HepG2 (cell line): ENCODE results near the gene APIP. TPM values are rescaled to one million over a fixed set of nuclear protein-coding genes. Genes with fewer than 3 reads are reported as not detected.

ENCODE experiments used
- ATAC-seq: fragments of 200-7000 bp; cut with Tn5 transposase; 3 replicates; pipeline ENCODE4 v1.9.1; 2020; ENCODE audit warnings: mild to moderate bottlenecking, moderate library complexity
- BruUV-seq: library from RNA; stranded (reverse); fragments of 400-500 nt; replicated peaks from 2 replicates; lab custom pipeline; 2021; lab: Mats Ljungman, UMichigan
- CTCF ChIA-PET: fragments of 300-600 bp; formaldehyde crosslinking; extraction: SDS; loops from one replicate; lab custom pipeline; 2021; ENCODE audit warnings: low total read pairs, inconsistent platforms, low intra/inter-chr PET ratio; lab: Yijun Ruan, JAX
- POLR2A ChIA-PET: fragments of 350-600 bp; sonication (Branson Sonifier 250); formaldehyde crosslinking; loops from one replicate; lab custom pipeline; 2020; ENCODE audit warnings: antibody characterized with exemption, inconsistent platforms; lab: Yijun Ruan, JAX
- DNase-seq: peaks from one replicate; pipeline ENCODE4 v3.0.0-alpha.2; 2015; ENCODE audit warnings: low spot score
- FAIRE-seq: peaks from 3 replicates; lab custom pipeline; 2011; peaks lifted over from hg19 to GRCh38; lab: Jason Lieb, UNC
- H2AFZ ChIP-seq: one replicate; pipeline ENCODE4 v1.6.1; 2011; ENCODE audit warnings: low read length, inconsistent platforms
- H3K27ac ChIP-seq: fragments of 300-600 bp; 3 replicates; pipeline ENCODE4 v1.8.0; 2011; ENCODE audit warnings: mixed run types, mild to moderate bottlenecking, mixed read lengths, low read length, inconsistent platforms; ENCODE audit not compliant: insufficient read depth; ENCODE audit errors: extremely low read length
- H3K27me3 ChIP-seq, 2 experiments: fragments of 200-600 bp in 1 of 2; 2 replicates in 1 of 2; 3 replicates in 1 of 2; pipeline versions ENCODE4 v1.6.0 to v1.8.0; 2011; ENCODE audit warnings: low read length in 2 of 2, mild to moderate bottlenecking in 2 of 2, moderate library complexity in 2 of 2, inconsistent platforms in 1 of 2; ENCODE audit not compliant: insufficient read depth in 2 of 2, control insufficient read depth in 1 of 2
- H3K36me3 ChIP-seq, 2 experiments: fragments of 200-600 bp in 1 of 2; replicated peaks in 1 of 2; 2 replicates in 1 of 2; 3 replicates in 1 of 2; pipeline versions ENCODE4 v1.5.1 to v1.8.0; 2011; ENCODE audit warnings: low read length in 2 of 2, inconsistent platforms in 1 of 2; ENCODE audit not compliant: insufficient read depth in 2 of 2, control insufficient read depth in 1 of 2
- H3K4me1 ChIP-seq: 2 replicates; pipeline ENCODE4 v1.5.1; 2012; ENCODE audit warnings: low read length, inconsistent platforms; ENCODE audit not compliant: insufficient read depth
- H3K4me2 ChIP-seq: 2 replicates; pipeline ENCODE4 v1.6.0; 2011; ENCODE audit warnings: low read depth, low read length, inconsistent platforms
- H3K4me3 ChIP-seq, 3 experiments: fragments of 200-600 bp in 1 of 3; sonication (generic), shearing (Covaris generic) in 1 of 3; replicated peaks in 1 of 3; 2 replicates each; pipeline ENCODE4 v1.5.1; 2011 to 2016; ENCODE audit warnings: low read length in 3 of 3, inconsistent platforms in 2 of 3, low read depth in 2 of 3, mild to moderate bottlenecking in 2 of 3, control low read depth in 1 of 3, mixed read lengths in 1 of 3; ENCODE audit not compliant: insufficient read depth in 1 of 3
- H3K79me2 ChIP-seq: one replicate; pipeline ENCODE4 v1.6.1; 2011; ENCODE audit warnings: low read length, inconsistent platforms; ENCODE audit not compliant: insufficient read depth
- H3K9ac ChIP-seq: 2 replicates; pipeline ENCODE4 v1.6.0; 2011; ENCODE audit warnings: mild to moderate bottlenecking, low read depth, low read length, inconsistent platforms; ENCODE audit not compliant: insufficient read depth
- H3K9me3 ChIP-seq: 2 replicates; pipeline ENCODE4 v1.5.1; 2012; ENCODE audit warnings: mild to moderate bottlenecking, low read length
- H4K20me1 ChIP-seq: 2 replicates; pipeline ENCODE4 v1.6.0; 2011; ENCODE audit warnings: inconsistent platforms, mild to moderate bottlenecking, low read length, moderate library complexity; ENCODE audit not compliant: insufficient read depth
- CTCF ChIP-seq: sonication (generic); formaldehyde crosslinking; IDR thresholded peaks from 2 replicates; pipeline ENCODE4 v1.5.0; 2020; ENCODE audit warnings: mild to moderate bottlenecking, missing genetic modification reagents, moderate library complexity
- HDAC2 ChIP-seq: sonication (generic); formaldehyde crosslinking; IDR thresholded peaks from 2 replicates; pipeline ENCODE4 v1.4.0; 2020; ENCODE audit warnings: missing genetic modification reagents
- MTA1 ChIP-seq: sonication (generic); formaldehyde crosslinking; IDR thresholded peaks from 2 replicates; pipeline ENCODE4 v1.4.0; 2020; ENCODE audit warnings: missing genetic modification reagents, mild to moderate bottlenecking, borderline replicate concordance
- NFIC ChIP-seq: IDR thresholded peaks from 2 replicates; pipeline ENCODE4 v1.6.1; 2012; ENCODE audit warnings: mild to moderate bottlenecking, low read length, inconsistent platforms
- PCBP2 ChIP-seq: fragments of 200-400 bp; formaldehyde crosslinking; optimal IDR thresholded peaks from 2 replicates; pipeline ENCODE3; 2018; ENCODE audit warnings: low read length, low read depth; ENCODE audit not compliant: poor library complexity, severe bottlenecking
- YEATS4 ChIP-seq: sonication (generic); formaldehyde crosslinking; IDR thresholded peaks from 2 replicates; pipeline ENCODE4 v1.4.0; 2020; ENCODE audit warnings: missing genetic modification reagents, borderline replicate concordance
- YY1 ChIP-seq: IDR thresholded peaks from 2 replicates; pipeline ENCODE4 v1.6.1; 2011; ENCODE audit warnings: low read length, low read depth, moderate library complexity, mild to moderate bottlenecking; ENCODE audit not compliant: insufficient read depth, insufficient replicate concordance
- ZNF280D ChIP-seq: sonication (generic); formaldehyde crosslinking; IDR thresholded peaks from 2 replicates; pipeline ENCODE4 v1.5.1; 2020; ENCODE audit warnings: mild to moderate bottlenecking, missing genetic modification reagents
- ZNF367 ChIP-seq: sonication (generic); formaldehyde crosslinking; IDR thresholded peaks from 2 replicates; pipeline ENCODE4 v1.4.0; 2020; ENCODE audit warnings: missing genetic modification reagents, borderline replicate concordance
- ZNF713 ChIP-seq: sonication (generic); formaldehyde crosslinking; IDR thresholded peaks from 2 replicates; pipeline ENCODE4 v1.4.0; 2020; ENCODE audit warnings: mild to moderate bottlenecking, missing genetic modification reagents
- ZNF749 ChIP-seq: sonication (generic); formaldehyde crosslinking; IDR thresholded peaks from 2 replicates; pipeline ENCODE4 v1.8.0; 2022; ENCODE audit warnings: mild to moderate bottlenecking, missing genetic modification reagents, moderate library complexity, borderline replicate concordance
- ZNF772 ChIP-seq: sonication (generic); formaldehyde crosslinking; IDR thresholded peaks from 2 replicates; pipeline ENCODE4 v1.5.0; 2020; ENCODE audit warnings: mild to moderate bottlenecking, missing genetic modification reagents
- ZNF781 ChIP-seq: sonication (generic); formaldehyde crosslinking; IDR thresholded peaks from 2 replicates; pipeline ENCODE4 v1.5.1; 2020; ENCODE audit warnings: borderline replicate concordance, mild to moderate bottlenecking, missing genetic modification reagents; ENCODE audit errors: not compliant biosample characterization
- WGBS: methylation state at CpG from one replicate; pipeline ENCODE4 v1.1.6; 2017; ENCODE audit warnings: low lambda C conversion rate; 5-methylcytosine and 5-hydroxymethylcytosine counted together
- in situ Hi-C: cut with HindIII; loops from 2 replicates; pipeline ENCODE4 v1.10.0; 2017; ENCODE audit warnings: low pct_unique_long_range_greater_than_20kb; ENCODE audit not compliant: extremely low pct_ligation_motif_present
- intact Hi-C: fragments of 100-400 bp; cut with micrococcal nuclease; formaldehyde crosslinking; loops from one replicate; pipeline ENCODE4 v1.10.0; 2022; ENCODE audit not compliant: unreplicated experiment
- polyA plus RNA-seq, 8 experiments: library from polyadenylated mRNA; depleted of rRNA in 3 of 8; stranded (reverse) in 7 of 8; unstranded in 1 of 8; fragments of >200 nt; fragmentation: Illumina TruSeq in 4 of 8; extraction: Trizol in 4 of 8; gene quantifications; 2 replicates each; pipeline versions ENCODE4 v1.2.1 to v1.2.3, GENCODE V29; 2011 to 2016; ENCODE audit warnings: low read depth in 4 of 8, missing spikeins in 1 of 8, mixed read lengths in 1 of 8; ENCODE audit not compliant: insufficient read depth in 1 of 8
- total RNA-seq, 5 experiments: library from RNA; depleted of rRNA; stranded (reverse); fragments of >200 nt; fragmentation: Illumina TruSeq; extraction: Trizol; gene quantifications; 2 replicates each; pipeline ENCODE4 v1.2.3, GENCODE V29; 2016; ENCODE audit warnings: low read depth in 1 of 5
- TF ChIP-seq, protein P1 (sequence below): sonication (generic); formaldehyde crosslinking; IDR thresholded peaks from 2 replicates; pipeline ENCODE4 v1.5.1; 2020; ENCODE audit warnings: missing genetic modification reagents, mild to moderate bottlenecking, borderline replicate concordance

Gene APIP
- total and polyA plus RNA-seq, 2 of the 13 experiments (the other 11 are each of a cell fraction or from before 2014, with no cell fraction given), result 16.9 to 31.0 TPM

DNA sequence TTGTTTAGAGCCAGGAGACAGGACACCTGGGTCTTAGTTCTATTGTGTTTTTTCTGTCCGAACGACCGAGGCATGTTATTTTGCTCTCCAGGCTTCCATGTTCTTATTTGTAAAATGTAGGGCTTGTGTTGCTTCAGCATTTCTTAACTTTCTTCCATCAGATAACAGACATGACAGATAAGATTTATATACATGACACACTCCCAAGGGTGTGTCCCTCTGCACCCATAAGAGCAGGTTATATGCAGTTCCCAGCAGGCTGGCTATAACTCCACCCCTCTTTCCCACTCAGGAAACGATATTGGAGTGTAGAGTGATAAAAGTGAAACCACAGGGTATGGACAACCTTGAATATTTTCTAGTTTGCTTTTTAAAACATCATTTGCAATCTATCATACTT lies 65.8 kb downstream of the APIP start (continued):
- TF ChIP-seq, protein P1, sequence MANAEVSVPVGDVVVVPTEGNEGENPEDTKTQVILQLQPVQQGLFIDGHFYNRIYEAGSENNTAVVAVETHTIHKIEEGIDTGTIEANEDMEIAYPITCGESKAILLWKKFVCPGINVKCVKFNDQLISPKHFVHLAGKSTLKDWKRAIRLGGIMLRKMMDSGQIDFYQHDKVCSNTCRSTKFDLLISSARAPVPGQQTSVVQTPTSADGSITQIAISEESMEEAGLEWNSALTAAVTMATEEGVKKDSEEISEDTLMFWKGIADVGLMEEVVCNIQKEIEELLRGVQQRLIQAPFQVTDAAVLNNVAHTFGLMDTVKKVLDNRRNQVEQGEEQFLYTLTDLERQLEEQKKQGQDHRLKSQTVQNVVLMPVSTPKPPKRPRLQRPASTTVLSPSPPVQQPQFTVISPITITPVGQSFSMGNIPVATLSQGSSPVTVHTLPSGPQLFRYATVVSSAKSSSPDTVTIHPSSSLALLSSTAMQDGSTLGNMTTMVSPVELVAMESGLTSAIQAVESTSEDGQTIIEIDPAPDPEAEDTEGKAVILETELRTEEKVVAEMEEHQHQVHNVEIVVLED (CRISPR knock-in tag), result no peak
- TF ChIP-seq HDAC2 (no peak), CTCF (CRISPR knock-in tag) (no peak)

GRCh38 chr11:34846467-34846866 lies 69.7 kb downstream of the APIP start:
- FAIRE-seq (no peak), DNase-seq (no peak), ATAC-seq (no peak)
- no peaks in the 10 kb centered on the region for H3K4me1 ChIP-seq
- H3K79me2 ChIP-seq, result no peaks in the 10 kb centered on the region
- in situ Hi-C loops, result no loop called here
- no peaks in the 10 kb centered on the region for H3K36me3 ChIP-seq
- no peak overlapping the region for H3K4me2 ChIP-seq
- ChIA-PET CTCF (no interaction called here), POLR2A (no interaction called here)
- H3K4me3 ChIP-seq, result no peak overlapping the region
- no TSS peak for BruUV-seq
- H3K27me3 ChIP-seq, result 0 out of 5 replicates have a peak, but pooled peaks cover 0 to 1% of the 10 kb centered on the region in 2 experiments
- no peak overlapping the region for H3K27ac ChIP-seq
- no peaks in the 10 kb centered on the region for H3K9me3 ChIP-seq
- no peak overlapping the region for H3K9ac ChIP-seq
- no peak overlapping the region for H2AFZ ChIP-seq
- WGBS, result 56% methylated on average over 3 of the region's 3 CpGs
- no peaks in the 10 kb centered on the region for H4K20me1 ChIP-seq
- intact Hi-C loops, result no loop called here
- no peak for TF ChIP-seq ZNF772 (CRISPR knock-in tag)
- no peak for TF ChIP-seq ZNF713 (CRISPR knock-in tag)
- TF ChIP-seq PCBP2, result no peak
- TF ChIP-seq HDAC2, result no peak
- TF ChIP-seq YY1, result no peak
- TF ChIP-seq ZNF367, result no peak
- no peak for TF ChIP-seq ZNF781
- TF ChIP-seq YEATS4 (CRISPR knock-in tag), result no peak
- no peak for TF ChIP-seq NFIC
- no peak for TF ChIP-seq MTA1 (CRISPR knock-in tag)
- no peak for TF ChIP-seq ZNF280D (CRISPR knock-in tag)
- no peak for TF ChIP-seq ZNF749
